ENCODE measurements around the gene SLC9C1. TPM values are rescaled to one million over a fixed set of nuclear protein-coding genes. Genes with fewer than 3 reads are reported as not detected.

Gene SLC9C1
- polyA plus RNA-seq, 1 donor (not counting 4 experiments of a cell fraction or from before 2014, with no cell fraction given), result not detected

DNA sequence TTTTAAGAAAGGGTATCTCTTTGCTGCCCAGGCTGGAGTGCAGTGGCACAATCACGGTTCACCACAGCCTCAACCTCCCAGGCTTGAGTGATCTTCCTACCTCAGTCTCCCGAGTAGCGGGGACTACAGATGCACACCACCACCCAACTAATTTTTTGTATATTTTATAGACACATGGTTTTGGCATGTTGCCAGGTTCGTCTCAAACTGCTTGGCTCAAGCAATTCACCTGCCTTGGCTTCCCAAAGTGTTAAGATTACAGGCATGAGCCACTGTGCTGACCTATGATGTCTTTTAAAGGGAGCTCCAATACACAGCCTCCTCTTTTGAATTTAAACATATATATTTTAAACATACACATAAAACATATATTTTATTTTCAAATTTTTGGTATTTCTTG is 60.9 kb downstream of the SLC9C1 start:
- Histone ChIP-seq H3K4me1 (ENCODE audit: control insufficient read depth, extremely low read depth, insufficient read depth, low read length) (no peaks in the 10 kb centered on the region), H3K27me3 (ENCODE audit: control insufficient read depth, extremely low read depth, insufficient read depth, low read length) (no peaks in the 10 kb centered on the region), H3K79me2 (ENCODE audit: control insufficient read depth, insufficient read depth, low read length) (no peaks in the 10 kb centered on the region), H3K4me3 (ENCODE audit: control insufficient read depth in 2 of 3, extremely low read depth in 1 of 3, insufficient read depth in 2 of 3, low read depth in 1 of 3, low read length in 3 of 3) (no peak overlapping the region), H3K9me1 (ENCODE audit: control insufficient read depth, extremely low read depth, insufficient read depth, low read length) (no peaks in the 10 kb centered on the region), H3K9ac (ENCODE audit: control insufficient read depth, extremely low read depth, insufficient read depth, low read length) (no peak overlapping the region), H3K27ac (ENCODE audit: control insufficient read depth, insufficient read depth, low read length) (no peak overlapping the region), H2AFZ (ENCODE audit: control insufficient read depth, low read length) (no peak overlapping the region), H3K9me3 (ENCODE audit: control insufficient read depth, low read depth, low read length) (no peaks in the 10 kb centered on the region), H3K4me2 (ENCODE audit: control insufficient read depth, extremely low read depth, insufficient read depth, low read depth, low read length) (no peak overlapping the region), H4K20me1 (ENCODE audit: control insufficient read depth, extremely low read depth, insufficient read depth, low read length) (no peaks in the 10 kb centered on the region), H3K36me3 (ENCODE audit: control insufficient read depth in 2 of 2, extremely low read depth in 1 of 2, insufficient read depth in 2 of 2, low read length in 2 of 2) (no peaks in the 10 kb centered on the region)
- FAIRE-seq, result no peak
- DNase-seq (ENCODE audit: low read depth, low spot score), result no peak
- no peak for TF ChIP-seq CTCF (optimal IDR thresholded peaks at IDR 0.05 in 1 of 3, IDR thresholded peaks at IDR 0.05 in 1 of 3, conservative IDR thresholded peaks at IDR 0.05 in 1 of 3; ENCODE audit: extremely low read depth in 1 of 3, insufficient read depth in 2 of 3, low read length in 3 of 3)
- TF ChIP-seq EZH2 (IDR thresholded peaks at IDR 0.05; ENCODE audit: low read length), result no peak
- dilution Hi-C loops (cut with MboI; ENCODE audit: extremely low pct_ligation_motif_present, low sequenced_read_pairs), result no loop called here

- no peak overlapping the region for H3K4me3 ChIP-seq (ENCODE audit: control insufficient read depth in 2 of 3, extremely low read depth in 1 of 3, insufficient read depth in 2 of 3, low read depth in 1 of 3, low read length in 3 of 3)
- no peak overlapping the region for H3K9ac ChIP-seq (ENCODE audit: control insufficient read depth, extremely low read depth, insufficient read depth, low read length)
- dilution Hi-C loops (cut with MboI; ENCODE audit: extremely low pct_ligation_motif_present, low sequenced_read_pairs), result no loop called here
- H2AFZ ChIP-seq (ENCODE audit: control insufficient read depth, low read length), result no peak overlapping the region
- no peaks in the 10 kb centered on the region for H3K36me3 ChIP-seq (ENCODE audit: control insufficient read depth in 2 of 2, extremely low read depth in 1 of 2, insufficient read depth in 2 of 2, low read length in 2 of 2)
- no peak for TF ChIP-seq CTCF (optimal IDR thresholded peaks at IDR 0.05 in 1 of 3, IDR thresholded peaks at IDR 0.05 in 1 of 3, conservative IDR thresholded peaks at IDR 0.05 in 1 of 3; ENCODE audit: extremely low read depth in 1 of 3, insufficient read depth in 2 of 3, low read length in 3 of 3)
- H3K27me3 ChIP-seq (ENCODE audit: control insufficient read depth, extremely low read depth, insufficient read depth, low read length), result no peaks in the 10 kb centered on the region
- no peaks in the 10 kb centered on the region for H3K79me2 ChIP-seq (ENCODE audit: control insufficient read depth, insufficient read depth, low read length)
- DNase-seq (ENCODE audit: low read depth, low spot score) (no peak), FAIRE-seq (no peak)
- no peak overlapping the region for H3K27ac ChIP-seq (ENCODE audit: control insufficient read depth, insufficient read depth, low read length)
- H3K9me3 ChIP-seq (ENCODE audit: control insufficient read depth, low read depth, low read length), result no peaks in the 10 kb centered on the region
- H3K9me1 ChIP-seq (ENCODE audit: control insufficient read depth, extremely low read depth, insufficient read depth, low read length), result no peaks in the 10 kb centered on the region
- H4K20me1 ChIP-seq (ENCODE audit: control insufficient read depth, extremely low read depth, insufficient read depth, low read length), result no peaks in the 10 kb centered on the region
- H3K4me2 ChIP-seq (ENCODE audit: control insufficient read depth, extremely low read depth, insufficient read depth, low read depth, low read length), result no peak overlapping the region
- no peaks in the 10 kb centered on the region for H3K4me1 ChIP-seq (ENCODE audit: control insufficient read depth, extremely low read depth, insufficient read depth, low read length)
Observed at GRCh38 chr3:112231727-112232126, 62.3 kb downstream of the SLC9C1 start.

All from keratinocyte (primary cell).